K562 (cell line): ENCODE data around the gene METRN. TPM values are rescaled to one million over a fixed set of nuclear protein-coding genes. Genes with fewer than 3 reads are reported as not detected.

Experiments used
- ARID3B ChIP-seq: fragments of 250-450 bp; sonication (Bioruptor Pico); IDR thresholded peaks from 2 replicates; pipeline ENCODE4 v1.4.0; 2020; ENCODE audit warnings: borderline replicate concordance
- E2F6 ChIP-seq, 2 experiments: IDR thresholded peaks; 2 replicates each; pipeline ENCODE4 v1.6.1; 2011; ENCODE audit warnings: borderline replicate concordance in 1 of 2, control low read depth in 1 of 2, low read depth in 1 of 2, low read length in 1 of 2, mild to moderate bottlenecking in 1 of 2, mixed read lengths in 1 of 2, moderate library complexity in 1 of 2; ENCODE audit not compliant: insufficient read depth in 1 of 2, insufficient read length in 1 of 2, poor library complexity in 1 of 2, severe bottlenecking in 1 of 2; ENCODE audit errors: extremely low read depth in 1 of 2
- ELF1 ChIP-seq: fragments of 200-800 bp; sonication (Bioruptor generic); IDR thresholded peaks from 2 replicates; pipeline ENCODE4 v1.6.1; 2016; ENCODE audit warnings: missing genetic modification characterization, missing compliant biosample characterization
- ETS1 ChIP-seq: conservative IDR thresholded peaks from 2 replicates; pipeline ENCODE4 v1.6.1; 2011; ENCODE audit warnings: low read depth, mild to moderate bottlenecking, low read length; ENCODE audit not compliant: control insufficient read depth
- HDGF ChIP-seq: fragments of 450-650 bp; IDR thresholded peaks from 2 replicates; pipeline ENCODE4 v1.6.1; 2016
- L3MBTL2 ChIP-seq: fragments of 450-650 bp; IDR thresholded peaks from 2 replicates; pipeline ENCODE4 v1.6.1; 2016; ENCODE audit warnings: mild to moderate bottlenecking, moderate library complexity
- MTF1 ChIP-seq: fragments of 250-450 bp; sonication (Bioruptor Pico); IDR thresholded peaks from 2 replicates; pipeline ENCODE4 v1.9.0; 2021; ENCODE audit warnings: moderate library complexity, mild to moderate bottlenecking, inconsistent platforms, borderline replicate concordance
- NBN ChIP-seq: fragments of 450-650 bp; IDR thresholded peaks from 2 replicates; pipeline ENCODE4 v1.6.1; 2016; ENCODE audit warnings: low read depth, mild to moderate bottlenecking
- NCOA6 ChIP-seq: fragments of 450-650 bp; IDR thresholded peaks from 2 replicates; pipeline ENCODE4 v1.6.1; 2017; ENCODE audit warnings: mild to moderate bottlenecking
- PHF20 ChIP-seq: fragments of 450-650 bp; IDR thresholded peaks from 2 replicates; pipeline ENCODE4 v1.6.1; 2018; ENCODE audit not compliant: partially characterized antibody
- POLR2AphosphoS2 ChIP-seq: IDR thresholded peaks from 2 replicates; pipeline ENCODE4 v1.6.1; 2012; ENCODE audit warnings: low read length, improper control_type of control experiment
- POLR3A ChIP-seq: IDR thresholded peaks from 2 replicates; pipeline ENCODE4 v1.6.1; 2011; ENCODE audit warnings: borderline replicate concordance, mild to moderate bottlenecking, moderate library complexity; ENCODE audit not compliant: insufficient read length, insufficient read depth; ENCODE audit errors: extremely low read depth
- POLR3G ChIP-seq: IDR thresholded peaks from 2 replicates; pipeline ENCODE4 v1.6.1; 2011; ENCODE audit not compliant: insufficient read length, insufficient replicate concordance; ENCODE audit errors: extremely low read depth
- RAD51 ChIP-seq: fragments of 450-650 bp; IDR thresholded peaks from 2 replicates; pipeline ENCODE4 v1.7.1; 2016; ENCODE audit warnings: low read depth, mild to moderate bottlenecking, borderline replicate concordance
- RBM25 ChIP-seq: fragments of 200-400 bp; formaldehyde crosslinking; IDR thresholded peaks from 2 replicates; pipeline ENCODE4 v1.6.1; 2018; ENCODE audit warnings: low read length, low read depth, moderate library complexity; ENCODE audit not compliant: severe bottlenecking
- SMAD2 ChIP-seq: fragments of 150-350 bp; IDR thresholded peaks from 2 replicates; pipeline ENCODE4 v1.6.1; 2014; ENCODE audit warnings: low read depth, mild to moderate bottlenecking, low read length
- U2AF1 ChIP-seq: fragments of 200-400 bp; formaldehyde crosslinking; optimal IDR thresholded peaks from 2 replicates; pipeline ENCODE3; 2017; ENCODE audit warnings: mild to moderate bottlenecking, low read depth, low read length, moderate library complexity
- VEZF1 ChIP-seq: fragments of 200-800 bp; sonication (Bioruptor generic); IDR thresholded peaks from 2 replicates; pipeline ENCODE4 v1.6.1; 2017; ENCODE audit warnings: missing genetic modification characterization, missing compliant biosample characterization
- ZHX1 ChIP-seq: fragments of 150-350 bp; conservative IDR thresholded peaks from 2 replicates; pipeline ENCODE4 v1.6.1; 2014; ENCODE audit warnings: low read length
- ZKSCAN8 ChIP-seq: fragments of 200-800 bp; sonication (Bioruptor generic); IDR thresholded peaks from 2 replicates; pipeline ENCODE4 v1.6.1; 2016; ENCODE audit warnings: missing genetic modification characterization, missing compliant biosample characterization
- polyA plus RNA-seq, 8 experiments: library from polyadenylated mRNA; depleted of rRNA in 4 of 8; stranded (reverse) in 5 of 8; unstranded in 3 of 8; fragments of >200 nt; fragmentation: Nextera tagmentation in 2 of 8; fragmentation: Illumina TruSeq in 1 of 8; extraction: Ambion mirVana in 2 of 8; extraction: Trizol in 1 of 8; gene quantifications; 2 replicates each; pipeline versions ENCODE4 v1.2.1 to v1.2.3, GENCODE V29; 2011 to 2014; ENCODE audit warnings: inconsistent platforms in 1 of 8, missing spikeins in 1 of 8
- total RNA-seq, 7 experiments: library from RNA; depleted of rRNA in 6 of 7; stranded (reverse); fragments of >200 nt in 6 of 7; fragmentation: Illumina TruSeq in 2 of 7; extraction: Trizol in 2 of 7; gene quantifications; 2 replicates each; pipeline versions ENCODE4 v1.2.1 to v1.2.3, GENCODE V29; 2011 to 2021; ENCODE audit warnings: low replicate concordance in 1 of 7

The METRN gene
- total and polyA plus RNA-seq, 9 of the 15 experiments (the other 6 are each of a cell fraction or from before 2014, with no cell fraction given): 0.20 to 89.8 (median 15.4) TPM

- TF ChIP-seq ZHX1: no peak
- peak; percentile 71 for TF ChIP-seq U2AF1
- TF ChIP-seq HDGF: no peak
- no peak for TF ChIP-seq NCOA6
- peak; percentile 14 for TF ChIP-seq RBM25
- no peak for TF ChIP-seq ELF1 (tag)
- no peak for TF ChIP-seq ARID3B (CRISPR knock-in tag)
- peak; percentile 28 to 59 for TF ChIP-seq E2F6 (IDR thresholded peaks at IDR 0.05; ENCODE audit: borderline replicate concordance in 1 of 2, extremely low read depth in 1 of 2, insufficient read depth in 1 of 2, insufficient read length in 1 of 2, low read depth in 1 of 2, low read length in 1 of 2, poor library complexity in 1 of 2, severe bottlenecking in 1 of 2)
- TF ChIP-seq POLR2AphosphoS2: no peak
- TF ChIP-seq SMAD2: no peak
- TF ChIP-seq POLR3G: no peak
- TF ChIP-seq ZKSCAN8 (CRISPR knock-in tag): no peak
- no peak for TF ChIP-seq POLR3A
- TF ChIP-seq RAD51: no peak
- TF ChIP-seq PHF20: no peak
- TF ChIP-seq VEZF1: peak; percentile 10; the same call in 1 of the 2 replicates
- TF ChIP-seq ETS1: no peak
- no peak for TF ChIP-seq MTF1
- peak; percentile 84 for TF ChIP-seq L3MBTL2
- no peak for TF ChIP-seq NBN
Observed at GRCh38 chr16:715477-716199, 720 bp downstream of the METRN start (continued).
